ENCODE results near the gene TMCO4. TPM values are rescaled to one million over a fixed set of nuclear protein-coding genes. Genes with fewer than 3 reads are reported as not detected.

Gene TMCO4
- total RNA-seq, 6 experiments from 2014 or later, result 6.4 to 13.5 (median 9.8) TPM

GRCh38 chr1:19705464-19705863, 94.3 kb downstream of the TMCO4 start:
- H3K4me3 ChIP-seq, result no peak overlapping the region
- DNase-seq (no peak), ATAC-seq (no peak)

GRCh38 chr1:19704247-19705113, 95.2 kb downstream of the TMCO4 start:
- intact Hi-C loops (cut with DNase I), result no loop called here

More at GRCh38 chr1:19705464-19705863, 94.3 kb downstream of the TMCO4 start:
- no peaks in the 10 kb centered on the region for H3K27me3 ChIP-seq
- intact Hi-C loops (cut with DNase I), result no loop called here
- no peaks in the 10 kb centered on the region for H3K4me1 ChIP-seq
- TF ChIP-seq CTCF (IDR thresholded peaks at IDR 0.05), result no peak
- no peak for TF ChIP-seq POLR2A (IDR thresholded peaks at IDR 0.05)
- no peaks in the 10 kb centered on the region for H3K36me3 ChIP-seq
- H3K9me3 ChIP-seq, result no peaks in the 10 kb centered on the region
- WGBS (ENCODE audit: insufficient coverage, low coverage, low lambda C conversion rate, missing lambda C conversion rate), result 81% methylated on average over 4 of the region's 4 CpGs
- H3K27ac ChIP-seq, result no peak overlapping the region

GRCh38 chr1:19703280-19703679, 96.4 kb downstream of the TMCO4 start:
- Histone ChIP-seq H3K4me1 (no peaks in the 10 kb centered on the region), H3K27ac (no peak overlapping the region), H3K4me3 (no peak overlapping the region), H3K27me3 (no peaks in the 10 kb centered on the region), H3K9me3 (no peaks in the 10 kb centered on the region), H3K36me3 (no peaks in the 10 kb centered on the region)
- ATAC-seq (no peak), DNase-seq (no peak)
- no peak for TF ChIP-seq POLR2A (IDR thresholded peaks at IDR 0.05)
- no peak for TF ChIP-seq CTCF (IDR thresholded peaks at IDR 0.05)
- intact Hi-C loops (cut with DNase I), result no loop called here
- 87% methylated on average over 2 of the region's 3 CpGs for WGBS (ENCODE audit: insufficient coverage, low coverage, low lambda C conversion rate, missing lambda C conversion rate)

More at GRCh38 chr1:19704247-19705113, 95.2 kb downstream of the TMCO4 start:
- TF ChIP-seq POLR2A (IDR thresholded peaks at IDR 0.05), result no peak
- TF ChIP-seq CTCF (IDR thresholded peaks at IDR 0.05), result peak; percentile 77 to 93 (median 92)
- Histone ChIP-seq H3K4me1 (no peaks in the 10 kb centered on the region), H3K27ac (no peak overlapping the region), H3K4me3 (no peak overlapping the region), H3K9me3 (no peaks in the 10 kb centered on the region), H3K27me3 (no peaks in the 10 kb centered on the region), H3K36me3 (no peaks in the 10 kb centered on the region)
- DNase-seq, result peak; percentile 70 to 74 (median 74)
- 31% methylated on average over 7 of the region's 19 CpGs for WGBS (ENCODE audit: insufficient coverage, low coverage, low lambda C conversion rate, missing lambda C conversion rate)
- peak; percentile 94 to 99 (median 96) for ATAC-seq

- DNase-seq, result no peak
- no peak overlapping the region for H3K4me3 ChIP-seq
- H3K4me1 ChIP-seq, result no peaks in the 10 kb centered on the region
- intact Hi-C loops (cut with DNase I), result no loop called here
- H3K9me3 ChIP-seq, result no peaks in the 10 kb centered on the region
- no peak overlapping the region for H3K27ac ChIP-seq
- H3K27me3 ChIP-seq, result no peaks in the 10 kb centered on the region
- no peak for ATAC-seq
- no peaks in the 10 kb centered on the region for H3K36me3 ChIP-seq
- WGBS (ENCODE audit: insufficient coverage, low coverage, low lambda C conversion rate, missing lambda C conversion rate), result 92% methylated on average over 3 of the region's 14 CpGs
- no peak for TF ChIP-seq CTCF (IDR thresholded peaks at IDR 0.05)
- no peak for TF ChIP-seq POLR2A (IDR thresholded peaks at IDR 0.05)
These were observed 99.5 kb downstream of the TMCO4 start for GRCh38 chr1:19700079-19700777.

Measured in right lobe of liver (tissue), 6 donors.